ENCODE data around the gene EDDM13.

The EDDM13 gene

GRCh38 chr19:56266051-56266450 lies 6.5 kb upstream of the EDDM13 start:
- no peak overlapping the region for H2AFZ ChIP-seq (ENCODE audit: low read depth, low read length)
- no peak overlapping the region for H3K4me2 ChIP-seq (ENCODE audit: low read length, poor library complexity, severe bottlenecking)
- no peak overlapping the region for H4K91ac ChIP-seq (ENCODE audit: low read length)
- no peak overlapping the region for H4K8ac ChIP-seq (ENCODE audit: low read length)
- H2BK5ac ChIP-seq (ENCODE audit: low read depth, low read length, poor library complexity, severe bottlenecking): no peak overlapping the region
- no peak overlapping the region for H3K18ac ChIP-seq (ENCODE audit: low read depth in 1 of 2, low read length in 2 of 2)
- H3K4ac ChIP-seq (ENCODE audit: low read depth in 1 of 2, low read length in 2 of 2): no peak overlapping the region
- H3K27me3 ChIP-seq (ENCODE audit: control insufficient read depth in 1 of 2, insufficient read depth in 1 of 2, low read length in 2 of 2): no peaks in the 10 kb centered on the region
- no peaks in the 10 kb centered on the region for H3K4me1 ChIP-seq (ENCODE audit: control insufficient read depth, insufficient read depth, low read depth, low read length)
- no peak overlapping the region for H3K9ac ChIP-seq (ENCODE audit: low read length)
- no peak overlapping the region for H2AK5ac ChIP-seq (ENCODE audit: low read length, severe bottlenecking)
- H3K79me1 ChIP-seq (replicated peaks; ENCODE audit: low read length, poor library complexity, severe bottlenecking): no peaks in the 10 kb centered on the region
- no peaks in the 10 kb centered on the region for H3K9me3 ChIP-seq (ENCODE audit: control insufficient read depth, low read length)
- H3K27ac ChIP-seq (ENCODE audit: low read length, poor library complexity, severe bottlenecking): no peak overlapping the region
- WGBS: 88% methylated on average over 2 of the region's 3 CpGs
- no peak overlapping the region for H3K23ac ChIP-seq (ENCODE audit: low read length in 2 of 2)
- H3K14ac ChIP-seq (ENCODE audit: low read length in 2 of 2): no peak overlapping the region
- no peak overlapping the region for H2BK12ac ChIP-seq (ENCODE audit: low read length in 2 of 2)
- no peaks in the 10 kb centered on the region for H3K36me3 ChIP-seq (ENCODE audit: control insufficient read depth in 1 of 2, insufficient read depth in 2 of 2, low read depth in 1 of 2, low read length in 2 of 2)
- no peak for DNase-seq
- no peak overlapping the region for H2BK120ac ChIP-seq (ENCODE audit: low read depth, low read length)
- H2BK15ac ChIP-seq (ENCODE audit: low read depth, poor library complexity, severe bottlenecking): no peak overlapping the region
- H3K4me3 ChIP-seq (ENCODE audit: insufficient read depth in 1 of 2, low read depth in 1 of 2, low read length in 2 of 2): no peak overlapping the region

GRCh38 chr19:56269348-56269747 lies 3.2 kb upstream of the EDDM13 start:
- H2BK120ac ChIP-seq (ENCODE audit: low read depth, low read length): no peak overlapping the region
- H2AFZ ChIP-seq (ENCODE audit: low read depth, low read length): no peak overlapping the region
- no peaks in the 10 kb centered on the region for H3K9me3 ChIP-seq (ENCODE audit: control insufficient read depth, low read length)
- DNase-seq: no peak
- H4K8ac ChIP-seq (ENCODE audit: low read length): no peak overlapping the region
- no peak overlapping the region for H3K4ac ChIP-seq (ENCODE audit: low read depth in 1 of 2, low read length in 2 of 2)
- no peaks in the 10 kb centered on the region for H3K27me3 ChIP-seq (ENCODE audit: control insufficient read depth in 1 of 2, insufficient read depth in 1 of 2, low read length in 2 of 2)
- H3K4me2 ChIP-seq (ENCODE audit: low read length, poor library complexity, severe bottlenecking): no peak overlapping the region
- H3K36me3 ChIP-seq (ENCODE audit: control insufficient read depth in 1 of 2, insufficient read depth in 2 of 2, low read depth in 1 of 2, low read length in 2 of 2): no peaks in the 10 kb centered on the region
- no peak overlapping the region for H3K27ac ChIP-seq (ENCODE audit: low read length, poor library complexity, severe bottlenecking)
- no peak overlapping the region for H2BK12ac ChIP-seq (ENCODE audit: low read length in 2 of 2)
- H2AK5ac ChIP-seq (ENCODE audit: low read length, severe bottlenecking): no peak overlapping the region
- no peak overlapping the region for H3K4me3 ChIP-seq (ENCODE audit: insufficient read depth in 1 of 2, low read depth in 1 of 2, low read length in 2 of 2)
- H3K4me1 ChIP-seq (ENCODE audit: control insufficient read depth, insufficient read depth, low read depth, low read length): no peaks in the 10 kb centered on the region
- WGBS: 87% methylated on average over 6 of the region's 6 CpGs
- no peak overlapping the region for H3K23ac ChIP-seq (ENCODE audit: low read length in 2 of 2)
- H3K18ac ChIP-seq (ENCODE audit: low read depth in 1 of 2, low read length in 2 of 2): no peak overlapping the region
- H3K14ac ChIP-seq (ENCODE audit: low read length in 2 of 2): no peak overlapping the region
- no peak overlapping the region for H3K9ac ChIP-seq (ENCODE audit: low read length)
- H4K91ac ChIP-seq (ENCODE audit: low read length): no peak overlapping the region
- H2BK15ac ChIP-seq (ENCODE audit: low read depth, poor library complexity, severe bottlenecking): no peak overlapping the region
- no peak overlapping the region for H2BK5ac ChIP-seq (ENCODE audit: low read depth, low read length, poor library complexity, severe bottlenecking)
- H3K79me1 ChIP-seq (replicated peaks; ENCODE audit: low read length, poor library complexity, severe bottlenecking): no peaks in the 10 kb centered on the region

GRCh38 chr19:56270676-56271075 lies 1.9 kb upstream of the EDDM13 start:
- H2BK5ac ChIP-seq (ENCODE audit: low read depth, low read length, poor library complexity, severe bottlenecking): no peak overlapping the region
- no peak overlapping the region for H2AFZ ChIP-seq (ENCODE audit: low read depth, low read length)
- H2BK15ac ChIP-seq (ENCODE audit: low read depth, poor library complexity, severe bottlenecking): no peak overlapping the region
- no peaks in the 10 kb centered on the region for H3K36me3 ChIP-seq (ENCODE audit: control insufficient read depth in 1 of 2, insufficient read depth in 2 of 2, low read depth in 1 of 2, low read length in 2 of 2)
- no peak overlapping the region for H3K18ac ChIP-seq (ENCODE audit: low read depth in 1 of 2, low read length in 2 of 2)
- no peaks in the 10 kb centered on the region for H3K27me3 ChIP-seq (ENCODE audit: control insufficient read depth in 1 of 2, insufficient read depth in 1 of 2, low read length in 2 of 2)
- no peak overlapping the region for H4K8ac ChIP-seq (ENCODE audit: low read length)
- H3K27ac ChIP-seq (ENCODE audit: low read length, poor library complexity, severe bottlenecking): no peak overlapping the region
- no peak overlapping the region for H3K4me3 ChIP-seq (ENCODE audit: insufficient read depth in 1 of 2, low read depth in 1 of 2, low read length in 2 of 2)
- H2AK5ac ChIP-seq (ENCODE audit: low read length, severe bottlenecking): no peak overlapping the region
- no peak overlapping the region for H3K4ac ChIP-seq (ENCODE audit: low read depth in 1 of 2, low read length in 2 of 2)
- no peaks in the 10 kb centered on the region for H3K79me1 ChIP-seq (replicated peaks; ENCODE audit: low read length, poor library complexity, severe bottlenecking)
- H2BK120ac ChIP-seq (ENCODE audit: low read depth, low read length): no peak overlapping the region
- H3K9ac ChIP-seq (ENCODE audit: low read length): no peak overlapping the region
- no peak overlapping the region for H4K91ac ChIP-seq (ENCODE audit: low read length)
- H2BK12ac ChIP-seq (ENCODE audit: low read length in 2 of 2): no peak overlapping the region
- no peak overlapping the region for H3K14ac ChIP-seq (ENCODE audit: low read length in 2 of 2)
- 100% methylated on average over 2 of the region's 3 CpGs for WGBS
- H3K23ac ChIP-seq (ENCODE audit: low read length in 2 of 2): no peak overlapping the region
- no peaks in the 10 kb centered on the region for H3K9me3 ChIP-seq (ENCODE audit: control insufficient read depth, low read length)
- H3K4me2 ChIP-seq (ENCODE audit: low read length, poor library complexity, severe bottlenecking): no peak overlapping the region
- H3K4me1 ChIP-seq (ENCODE audit: control insufficient read depth, insufficient read depth, low read depth, low read length): no peaks in the 10 kb centered on the region
- DNase-seq: no peak

- H3K23ac ChIP-seq (ENCODE audit: low read length in 2 of 2): no peak overlapping the region
- no peak overlapping the region for H3K18ac ChIP-seq (ENCODE audit: low read depth in 1 of 2, low read length in 2 of 2)
- H3K4me1 ChIP-seq (ENCODE audit: control insufficient read depth, insufficient read depth, low read depth, low read length): no peaks in the 10 kb centered on the region
- no peak overlapping the region for H2AK5ac ChIP-seq (ENCODE audit: low read length, severe bottlenecking)
- H3K27ac ChIP-seq (ENCODE audit: low read length, poor library complexity, severe bottlenecking): no peak overlapping the region
- H3K9me3 ChIP-seq (ENCODE audit: control insufficient read depth, low read length): no peaks in the 10 kb centered on the region
- H3K79me1 ChIP-seq (replicated peaks; ENCODE audit: low read length, poor library complexity, severe bottlenecking): no peaks in the 10 kb centered on the region
- H4K8ac ChIP-seq (ENCODE audit: low read length): no peak overlapping the region
- no peak overlapping the region for H2BK12ac ChIP-seq (ENCODE audit: low read length in 2 of 2)
- H3K4ac ChIP-seq (ENCODE audit: low read depth in 1 of 2, low read length in 2 of 2): no peak overlapping the region
- DNase-seq: no peak
- H3K9ac ChIP-seq (ENCODE audit: low read length): no peak overlapping the region
- H3K14ac ChIP-seq (ENCODE audit: low read length in 2 of 2): no peak overlapping the region
- H3K36me3 ChIP-seq (ENCODE audit: control insufficient read depth in 1 of 2, insufficient read depth in 2 of 2, low read depth in 1 of 2, low read length in 2 of 2): no peaks in the 10 kb centered on the region
- no peaks in the 10 kb centered on the region for H3K27me3 ChIP-seq (ENCODE audit: control insufficient read depth in 1 of 2, insufficient read depth in 1 of 2, low read length in 2 of 2)
- no peak overlapping the region for H4K91ac ChIP-seq (ENCODE audit: low read length)
- 89% methylated on average over 6 of the region's 6 CpGs for WGBS
- H2BK5ac ChIP-seq (ENCODE audit: low read depth, low read length, poor library complexity, severe bottlenecking): no peak overlapping the region
- no peak overlapping the region for H3K4me2 ChIP-seq (ENCODE audit: low read length, poor library complexity, severe bottlenecking)
- no peak overlapping the region for H2BK120ac ChIP-seq (ENCODE audit: low read depth, low read length)
- H2AFZ ChIP-seq (ENCODE audit: low read depth, low read length): no peak overlapping the region
- no peak overlapping the region for H3K4me3 ChIP-seq (ENCODE audit: insufficient read depth in 1 of 2, low read depth in 1 of 2, low read length in 2 of 2)
- H2BK15ac ChIP-seq (ENCODE audit: low read depth, poor library complexity, severe bottlenecking): no peak overlapping the region
These were observed 1.4 kb upstream of the EDDM13 start for GRCh38 chr19:56271151-56271550.

All from mesenchymal stem cell (in vitro differentiated cells and primary cell).